Measurements from ENCODE around the gene DET1.
"Not testable (repeated sequence)": the region's sequence is repeated elsewhere in the genome, so short reads cannot be mapped to it uniquely, and the experiment has no call there.

DET1 gene

DNA sequence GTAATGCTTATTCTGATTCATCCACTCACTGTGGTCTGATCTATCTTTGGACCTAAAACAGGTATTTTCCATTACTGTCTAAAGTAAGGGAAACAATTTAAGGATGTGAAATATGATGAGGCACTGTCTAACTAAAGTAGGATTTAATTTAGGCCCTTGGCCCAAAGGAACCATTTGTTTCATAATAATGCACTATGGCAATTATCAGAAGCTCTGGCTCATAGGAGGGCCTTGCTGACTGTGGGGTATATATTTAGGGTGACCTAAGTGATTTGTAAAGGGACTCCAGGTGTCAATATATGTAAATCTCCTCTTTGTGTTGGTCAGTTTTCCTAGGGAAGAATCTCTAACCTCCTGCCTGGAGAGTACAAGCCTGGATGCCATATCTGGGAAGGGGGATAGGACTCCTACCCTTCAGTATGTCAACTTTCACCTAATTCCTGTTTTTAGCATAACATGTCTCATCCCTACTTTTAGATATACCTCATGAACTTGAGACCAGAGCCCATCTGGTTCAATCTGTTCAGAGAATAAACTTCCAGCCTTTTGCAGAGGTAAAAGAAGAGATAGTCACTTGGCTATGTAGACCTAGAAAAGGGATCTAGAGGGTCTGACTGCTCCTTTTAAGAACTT lies 20.1 kb downstream of the DET1 start:
- TF ChIP-seq Cebpa-rat (IDR thresholded peaks at IDR 0.05), result no peak
- H3K9me3 ChIP-seq, result peaks cover 27% of the 10 kb centered on the region

DNA sequence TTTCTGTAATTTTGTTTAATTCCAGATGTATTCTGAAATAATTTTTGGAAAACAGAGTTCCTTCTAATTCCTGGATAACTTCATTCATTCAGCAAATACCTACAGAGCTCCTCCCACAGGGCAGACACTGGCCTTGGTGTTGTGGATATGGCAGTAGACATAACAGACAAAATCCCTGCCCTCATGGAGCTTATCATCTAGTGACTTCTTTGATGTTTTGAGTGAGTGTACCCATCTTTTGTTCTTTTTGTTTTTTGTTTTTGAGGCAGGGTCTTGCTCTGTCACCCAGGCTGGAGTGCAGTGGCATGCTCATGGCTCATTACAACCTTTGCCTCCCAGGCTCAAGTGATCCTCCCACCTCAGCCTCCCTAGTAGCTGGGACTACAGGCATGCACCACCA lies 21.1 kb downstream of the DET1 start:
- Histone ChIP-seq H3K4me2 (no peak overlapping the region), H3K36me3 (peaks cover 67% of the 10 kb centered on the region), H3K4me1 (no peaks in the 10 kb centered on the region), H3K9ac (no peak overlapping the region), H4K20me1 (no peaks in the 10 kb centered on the region), H3K27ac (no peak overlapping the region), H3K4me3 (no peak overlapping the region), H3K27me3 (no peaks in the 10 kb centered on the region), H3K9me3 (peaks cover 27% of the 10 kb centered on the region)
- no peak for TF ChIP-seq Cebpa-rat (IDR thresholded peaks at IDR 0.05)

More for the DNA sequence above, 20.1 kb downstream of the DET1 start:
- H3K27me3 ChIP-seq, result no peaks in the 10 kb centered on the region
- H4K20me1 ChIP-seq, result no peaks in the 10 kb centered on the region
- peaks cover 76% of the 10 kb centered on the region for H3K36me3 ChIP-seq
- H3K27ac ChIP-seq, result no peak overlapping the region
- no peaks in the 10 kb centered on the region for H3K4me1 ChIP-seq
- no peak overlapping the region for H3K4me3 ChIP-seq
- H3K9ac ChIP-seq, result no peak overlapping the region
- H3K4me2 ChIP-seq, result no peak overlapping the region

DNA sequence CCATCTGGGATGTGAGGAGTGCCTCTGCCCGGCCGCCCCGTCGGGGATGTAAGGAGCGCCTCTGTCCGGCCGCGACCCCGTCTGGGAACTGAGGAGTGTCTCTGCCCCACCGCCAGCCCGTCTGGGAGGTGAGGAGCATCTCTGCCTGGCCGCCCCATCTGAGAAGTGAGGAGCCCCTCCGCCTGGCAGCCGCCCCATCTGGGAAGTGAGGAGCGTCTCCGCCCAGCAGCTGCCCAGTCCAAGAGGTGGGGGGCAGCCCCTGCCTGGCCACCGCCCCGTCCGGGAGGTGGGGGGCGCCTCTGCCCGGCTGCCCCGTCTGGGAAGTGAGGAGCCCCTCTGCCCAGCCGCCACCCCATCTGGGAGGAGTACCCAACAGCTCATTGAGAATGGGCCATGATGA lies 22.4 kb downstream of the DET1 start:
- peaks cover 53% of the 10 kb centered on the region for H3K36me3 ChIP-seq
- not testable (repeated sequence) for H3K9ac ChIP-seq, H3K4me1 ChIP-seq, H3K4me2 ChIP-seq, H3K27me3 ChIP-seq, H3K27ac ChIP-seq, H4K20me1 ChIP-seq, H3K4me3 ChIP-seq
- H3K9me3 ChIP-seq, result peaks cover 27% of the 10 kb centered on the region

DNA sequence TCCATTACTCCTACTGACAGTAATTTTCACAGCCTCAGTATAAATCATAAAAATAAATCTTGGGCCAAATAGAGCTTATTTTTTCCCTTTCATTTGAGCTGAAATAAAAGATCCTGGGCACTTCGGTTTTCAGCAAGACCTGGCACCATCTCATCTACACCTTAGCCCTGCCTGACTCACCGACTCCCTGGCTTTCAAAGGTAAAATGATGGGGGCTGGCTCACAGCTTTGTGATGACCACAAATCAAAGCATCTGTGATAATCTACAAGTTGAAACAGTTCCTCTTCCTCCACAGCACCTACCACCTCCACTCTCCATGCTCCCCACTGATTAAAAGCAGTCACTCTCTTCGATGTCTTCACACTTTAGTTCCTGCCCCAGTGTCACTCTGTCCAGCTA lies 27.6 kb downstream of the DET1 start:
- Histone ChIP-seq H3K27me3 (no peaks in the 10 kb centered on the region), H3K27ac (no peak overlapping the region), H3K4me3 (no peak overlapping the region), H3K36me3 (peaks cover 21% of the 10 kb centered on the region), H4K20me1 (no peaks in the 10 kb centered on the region), H3K4me1 (no peaks in the 10 kb centered on the region), H3K4me2 (no peak overlapping the region), H3K9ac (no peak overlapping the region), H3K9me3 (peaks cover 9% of the 10 kb centered on the region)
- no peak for TF ChIP-seq Cebpa-rat (IDR thresholded peaks at IDR 0.05)

DNA sequence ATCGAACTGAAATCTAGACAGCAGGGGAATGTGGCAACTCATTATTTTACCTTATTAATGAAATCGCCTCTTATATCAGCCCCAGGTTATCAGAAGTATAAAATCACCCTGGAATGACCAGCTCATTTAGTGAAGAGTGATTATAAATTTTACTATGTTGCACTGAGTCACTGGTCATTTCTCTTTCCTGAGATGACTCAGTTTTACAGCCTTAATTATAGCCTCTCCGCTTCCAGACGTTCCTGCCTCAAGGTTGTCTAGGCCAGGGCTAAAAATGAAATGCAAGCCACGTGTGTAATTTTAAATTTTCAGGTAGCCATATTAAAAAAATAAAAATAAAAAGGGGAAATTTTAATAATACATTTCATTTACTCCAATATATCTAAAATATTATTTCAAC lies 33.3 kb downstream of the DET1 start:
- no peak overlapping the region for H3K4me3 ChIP-seq
- H3K4me2 ChIP-seq, result no peak overlapping the region
- H4K20me1 ChIP-seq, result no peaks in the 10 kb centered on the region
- H3K36me3 ChIP-seq, result peaks cover 59% of the 10 kb centered on the region
- TF ChIP-seq Cebpa-rat (IDR thresholded peaks at IDR 0.05), result no peak
- H3K27me3 ChIP-seq, result no peaks in the 10 kb centered on the region
- H3K9me3 ChIP-seq, result no peaks in the 10 kb centered on the region
- no peak overlapping the region for H3K27ac ChIP-seq
- no peak overlapping the region for H3K9ac ChIP-seq
- H3K4me1 ChIP-seq, result no peaks in the 10 kb centered on the region

DNA sequence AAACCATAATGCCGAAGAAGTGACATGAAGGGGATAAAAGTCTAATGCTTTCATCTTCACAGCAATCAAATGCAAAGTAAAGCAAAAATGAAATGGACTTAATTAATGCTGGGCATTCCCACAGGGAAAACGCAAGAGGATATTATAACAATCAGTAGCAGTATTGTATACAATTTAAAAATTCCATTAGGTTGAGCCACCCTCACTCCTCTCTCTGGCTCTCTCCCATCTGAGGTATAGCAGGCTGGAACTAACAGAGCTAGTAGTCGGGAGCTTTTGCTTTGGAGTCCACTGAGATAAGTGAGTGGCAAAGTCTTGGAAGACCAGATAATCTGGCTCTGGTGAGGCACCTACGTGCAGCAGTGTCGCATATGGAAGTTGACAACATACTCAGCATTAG lies 33.9 kb downstream of the DET1 start:
- TF ChIP-seq Cebpa-rat (IDR thresholded peaks at IDR 0.05), result no peak
- Histone ChIP-seq H3K36me3 (peaks cover 65% of the 10 kb centered on the region), H3K4me3 (no peak overlapping the region), H4K20me1 (no peaks in the 10 kb centered on the region), H3K9ac (no peak overlapping the region), H3K27me3 (no peaks in the 10 kb centered on the region), H3K9me3 (no peaks in the 10 kb centered on the region), H3K27ac (no peak overlapping the region), H3K4me2 (no peak overlapping the region), H3K4me1 (no peaks in the 10 kb centered on the region)

GRCh38 chr15:88512078-88512477 lies 34.4 kb downstream of the DET1 start:
- peaks cover 68% of the 10 kb centered on the region for H3K36me3 ChIP-seq
- no peak overlapping the region for H3K4me2 ChIP-seq
- H3K4me1 ChIP-seq, result no peaks in the 10 kb centered on the region
- H3K9me3 ChIP-seq, result no peaks in the 10 kb centered on the region
- H3K9ac ChIP-seq, result no peak overlapping the region
- H4K20me1 ChIP-seq, result no peaks in the 10 kb centered on the region
- no peak for TF ChIP-seq Cebpa-rat (IDR thresholded peaks at IDR 0.05)
- no peak overlapping the region for H3K27ac ChIP-seq
- H3K27me3 ChIP-seq, result no peaks in the 10 kb centered on the region
- H3K4me3 ChIP-seq, result no peak overlapping the region

DNA sequence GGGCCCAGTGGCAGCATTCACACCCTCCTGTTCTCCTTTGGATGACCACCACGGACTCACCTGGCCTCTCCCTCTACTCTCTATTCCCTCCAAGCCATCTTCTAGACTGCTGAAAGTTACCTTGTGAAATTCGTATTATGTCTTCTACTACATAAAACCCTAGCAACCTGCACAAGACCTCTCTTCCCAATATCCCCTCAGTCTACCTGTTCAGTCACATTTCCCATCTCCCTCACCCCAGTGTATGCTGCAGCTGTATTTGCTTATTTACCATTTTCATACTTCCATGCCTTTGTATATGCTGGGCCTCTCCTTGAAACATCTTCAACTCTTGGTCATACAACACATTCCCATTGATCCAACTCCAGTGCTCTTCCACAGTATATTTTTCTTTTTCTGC lies 35.3 kb downstream of the DET1 start:
- H3K27ac ChIP-seq, result no peak overlapping the region

DNA sequence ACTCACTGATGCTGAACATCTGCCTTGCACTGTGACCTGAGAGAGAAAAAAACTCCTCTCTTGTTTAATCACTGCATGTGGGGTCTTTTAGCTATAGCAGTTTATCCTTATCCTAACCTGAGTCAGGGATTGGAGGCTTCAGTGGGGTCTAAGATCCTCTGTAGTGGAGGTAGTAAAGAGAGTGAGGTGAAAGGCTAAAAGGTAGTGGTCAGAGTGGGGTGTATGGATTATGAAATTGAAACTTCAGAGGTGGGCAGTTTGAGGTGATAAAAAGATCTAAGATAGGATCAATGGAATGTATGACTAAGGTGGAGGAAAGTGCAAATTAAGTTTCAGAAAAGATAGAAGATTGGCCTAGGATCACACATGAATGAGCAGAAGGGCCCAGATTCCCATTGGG lies 36.5 kb downstream of the DET1 start:
- H3K27me3 ChIP-seq, result no peaks in the 10 kb centered on the region
- no peak overlapping the region for H3K27ac ChIP-seq
- H3K4me3 ChIP-seq, result no peak overlapping the region

More for the DNA sequence above, 35.3 kb downstream of the DET1 start:
- Histone ChIP-seq H3K9ac (no peak overlapping the region), H3K9me3 (no peaks in the 10 kb centered on the region), H3K4me3 (no peak overlapping the region), H3K4me1 (no peaks in the 10 kb centered on the region), H4K20me1 (no peaks in the 10 kb centered on the region), H3K4me2 (no peak overlapping the region), H3K27me3 (no peaks in the 10 kb centered on the region), H3K36me3 (peaks cover 68% of the 10 kb centered on the region)
- no peak for TF ChIP-seq Cebpa-rat (IDR thresholded peaks at IDR 0.05)

DNA sequence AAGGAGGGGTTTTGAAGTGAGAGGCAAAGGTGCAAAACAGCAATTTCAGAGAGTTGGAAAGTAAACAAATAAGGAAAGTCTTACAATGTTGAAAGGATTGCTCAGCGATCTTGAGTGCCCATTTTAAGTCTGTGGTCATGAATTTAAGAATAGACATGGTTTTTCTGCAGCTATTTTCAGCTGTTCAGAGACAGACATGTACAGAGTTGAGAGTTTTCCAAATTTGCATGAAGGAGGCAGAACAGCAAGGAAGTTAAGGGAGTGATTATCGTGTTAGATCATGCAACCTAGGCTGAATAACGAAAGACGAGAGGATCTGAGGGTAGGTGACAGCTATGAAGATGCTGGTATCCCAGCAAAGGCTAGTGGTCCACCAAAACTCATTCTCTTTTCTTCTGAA lies 37.2 kb downstream of the DET1 start:
- H3K27ac ChIP-seq, result no peak overlapping the region
- H3K27me3 ChIP-seq, result no peaks in the 10 kb centered on the region
- no peaks in the 10 kb centered on the region for H4K20me1 ChIP-seq
- H3K36me3 ChIP-seq, result peaks cover 78% of the 10 kb centered on the region
- H3K4me2 ChIP-seq, result no peak overlapping the region
- no peak overlapping the region for H3K9ac ChIP-seq
- no peaks in the 10 kb centered on the region for H3K4me1 ChIP-seq
- H3K4me3 ChIP-seq, result no peak overlapping the region
- TF ChIP-seq Cebpa-rat (IDR thresholded peaks at IDR 0.05), result no peak
- H3K9me3 ChIP-seq, result no peaks in the 10 kb centered on the region

More for the DNA sequence above, 36.5 kb downstream of the DET1 start:
- Histone ChIP-seq H3K36me3 (peaks cover 73% of the 10 kb centered on the region), H3K9me3 (no peaks in the 10 kb centered on the region), H3K4me1 (no peaks in the 10 kb centered on the region), H3K4me2 (no peak overlapping the region), H4K20me1 (no peaks in the 10 kb centered on the region), H3K9ac (no peak overlapping the region)
- no peak for TF ChIP-seq Cebpa-rat (IDR thresholded peaks at IDR 0.05)

GRCh38 chr15:88506628-88507027 lies 39.9 kb downstream of the DET1 start:
- Histone ChIP-seq H3K36me3 (peaks cover 71% of the 10 kb centered on the region), H4K20me1 (no peaks in the 10 kb centered on the region), H3K9me3 (no peaks in the 10 kb centered on the region), H3K4me2 (no peak overlapping the region), H3K4me3 (no peak overlapping the region), H3K4me1 (no peaks in the 10 kb centered on the region), H3K27me3 (no peaks in the 10 kb centered on the region), H3K27ac (no peak overlapping the region), H3K9ac (no peak overlapping the region)
- TF ChIP-seq Cebpa-rat (IDR thresholded peaks at IDR 0.05), result no peak
